ENCODE measurements around the gene HAT1. TPM values are rescaled to one million over a fixed set of nuclear protein-coding genes. Genes with fewer than 3 reads are reported as not detected.
"Not testable (repeated sequence)": the region's sequence is repeated elsewhere in the genome, so short reads cannot be mapped to it uniquely, and the experiment has no call there.

HAT1 gene
- total RNA-seq, 1 experiment from 2014 or later, result 91.9 TPM

GRCh38 chr2:171972329-171972982 lies 50.2 kb downstream of the HAT1 start:
- no peak for DNase-seq (ENCODE audit: low read depth)

GRCh38 chr2:171979103-171979502 lies 56.8 kb downstream of the HAT1 start:
- no peak for DNase-seq (ENCODE audit: low read depth)

- not testable (repeated sequence) for DNase-seq (ENCODE audit: low read depth)
Measured at GRCh38 chr2:171983924-171984323, 61.7 kb downstream of the HAT1 start.

GRCh38 chr2:171985076-171985475 lies 62.8 kb downstream of the HAT1 start:
- no peak for DNase-seq (ENCODE audit: low read depth)

- DNase-seq (ENCODE audit: low read depth), result no peak
Measured at GRCh38 chr2:171986778-171987177, 64.5 kb downstream of the HAT1 start.

- DNase-seq (ENCODE audit: low read depth), result no peak
Measured at GRCh38 chr2:171991027-171991426, 68.8 kb downstream of the HAT1 start.

- DNase-seq (ENCODE audit: low read depth), result no peak
Measured at GRCh38 chr2:171995586-171995985, 73.3 kb downstream of the HAT1 start.

GRCh38 chr2:171996021-171996420 lies 73.8 kb downstream of the HAT1 start:
- DNase-seq (ENCODE audit: low read depth), result no peak

GRCh38 chr2:171997031-171997430 lies 74.8 kb downstream of the HAT1 start:
- not testable (repeated sequence) for DNase-seq (ENCODE audit: low read depth)

GRCh38 chr2:171999161-171999560 lies 76.9 kb downstream of the HAT1 start:
- no peak for DNase-seq (ENCODE audit: low read depth)

- DNase-seq (ENCODE audit: low read depth), result peak; percentile 95
Measured at GRCh38 chr2:171999604-172000469, 77.6 kb downstream of the HAT1 start, which contains the start of gene METAP1D. Gene METAP1D, plus strand, starts transcription at chr2:171999953. Its CDS starts 17 bp downstream, at chr2:171999970.

GRCh38 chr2:172000696-172001361 lies 78.6 kb downstream of the HAT1 start:
- no peak for DNase-seq (ENCODE audit: low read depth)

GRCh38 chr2:172007372-172007771 lies 85.1 kb downstream of the HAT1 start:
- DNase-seq (ENCODE audit: low read depth), result no peak

GRCh38 chr2:172009823-172010222 lies 87.6 kb downstream of the HAT1 start:
- DNase-seq (ENCODE audit: low read depth), result no peak

GRCh38 chr2:172011812-172012575 lies 89.7 kb downstream of the HAT1 start:
- DNase-seq (ENCODE audit: low read depth), result no peak

GRCh38 chr2:172012677-172013391 lies 90.6 kb downstream of the HAT1 start:
- no peak for DNase-seq (ENCODE audit: low read depth)

GRCh38 chr2:172013396-172013795 lies 91.1 kb downstream of the HAT1 start:
- no peak for DNase-seq (ENCODE audit: low read depth)

- DNase-seq (ENCODE audit: low read depth), result peak; percentile 48
Measured at GRCh38 chr2:172021074-172021931, 99.0 kb downstream of the HAT1 start.

- DNase-seq (ENCODE audit: low read depth), result peak; percentile 59
Measured at GRCh38 chr2:172021955-172022354, 99.7 kb downstream of the HAT1 start.

- no peak for DNase-seq (ENCODE audit: low read depth)
Measured at GRCh38 chr2:172031536-172031935, 109.3 kb downstream of the HAT1 start.
